Thoracic aorta (tissue), 2 donors: ENCODE data around the gene PIGX. TPM values are rescaled to one million over a fixed set of nuclear protein-coding genes. Genes with fewer than 3 reads are reported as not detected.
"Not testable (repeated sequence)": the region's sequence is repeated elsewhere in the genome, so short reads cannot be mapped to it uniquely, and the experiment has no call there.

ENCODE experiments used
- ATAC-seq: fragments of 150-250 bp; one replicate; pipeline ENCODE4 v1.8.0; 2017; ENCODE audit warnings: low read depth; ENCODE audit not compliant: insufficient number of reproducible peaks, low FRiP score
- DNase-seq: peaks from one replicate; pipeline ENCODE4 v3.0.0-alpha.2; 2020; ENCODE audit warnings: low spot score
- H3K27ac ChIP-seq, 2 donors: fragments of 200-600 bp; sonication (generic); 1 replicate in 1 of 2; 2 replicates in 1 of 2; pipeline ENCODE4 v1.5.1; 2016; ENCODE audit warnings: mild to moderate bottlenecking in 2 of 2, moderate library complexity in 2 of 2
- H3K27me3 ChIP-seq: fragments of 200-600 bp; sonication (generic); replicated peaks from 2 replicates; pipeline ENCODE4 v1.6.0; 2016; ENCODE audit warnings: mild to moderate bottlenecking; ENCODE audit not compliant: insufficient read depth
- H3K36me3 ChIP-seq: fragments of 200-600 bp; sonication (generic); one replicate; pipeline ENCODE4 v1.5.1; 2016
- H3K4me1 ChIP-seq, 2 donors: fragments of 200-600 bp; sonication (generic); 1 replicate in 1 of 2; 2 replicates in 1 of 2; pipeline versions ENCODE4 v1.5.1 to v1.6.0; 2016; ENCODE audit warnings: low read depth in 2 of 2, mild to moderate bottlenecking in 1 of 2; ENCODE audit not compliant: control insufficient read depth in 1 of 2
- H3K4me3 ChIP-seq: fragments of 200-600 bp; sonication (generic); 2 replicates; pipeline ENCODE4 v1.5.1; 2016; ENCODE audit warnings: mild to moderate bottlenecking
- H3K9me3 ChIP-seq: fragments of 200-600 bp; sonication (generic); 2 replicates; pipeline ENCODE4 v1.5.1; 2016
- CTCF ChIP-seq: fragments of 200-600 bp; sonication (generic); IDR thresholded peaks from one replicate; pipeline ENCODE4 v1.5.1; 2019; ENCODE audit warnings: antibody characterized with exemption
- total RNA-seq, 2 donors: library from RNA; depleted of rRNA; stranded (reverse); fragments of >200 nt; gene quantifications; one replicate each; pipeline versions ENCODE4 v1.1.0 to v1.2.3, GENCODE V29; 2016

Gene PIGX
- total RNA-seq, 2 donors from 2014 or later: 19.3 to 23.4 TPM

- ATAC-seq: no peak
- no peak for TF ChIP-seq CTCF
- H3K27me3 ChIP-seq: no peaks in the 10 kb centered on the region
These were observed 5.8 kb upstream of the PIGX start for GRCh38 chr3:196706327-196706726.

GRCh38 chr3:196706731-196707130 lies 5.4 kb upstream of the PIGX start:
- no peak for DNase-seq
- no peak for TF ChIP-seq CTCF
- no peak for ATAC-seq
- Histone ChIP-seq H3K4me3 (no peak overlapping the region), H3K27ac (no peak overlapping the region), H3K4me1 (peaks cover 3 to 7% of the 10 kb centered on the region in 2 donors), H3K27me3 (no peaks in the 10 kb centered on the region), H3K9me3 (no peaks in the 10 kb centered on the region), H3K36me3 (no peaks in the 10 kb centered on the region)

More at GRCh38 chr3:196706327-196706726, 5.8 kb upstream of the PIGX start:
- H3K9me3 ChIP-seq: no peaks in the 10 kb centered on the region
- peaks cover 3% of the 10 kb centered on the region in 2 donors for H3K4me1 ChIP-seq
- no peak overlapping the region for H3K27ac ChIP-seq
- H3K36me3 ChIP-seq: no peaks in the 10 kb centered on the region
- DNase-seq: no peak
- no peak overlapping the region for H3K4me3 ChIP-seq

- no peak for ATAC-seq
- no peaks in the 10 kb centered on the region for H3K36me3 ChIP-seq
- TF ChIP-seq CTCF: no peak
- no peak overlapping the region for H3K4me3 ChIP-seq
- H3K9me3 ChIP-seq: no peaks in the 10 kb centered on the region
- H3K27me3 ChIP-seq: no peaks in the 10 kb centered on the region
- no peak overlapping the region for H3K27ac ChIP-seq
- DNase-seq: no peak
- peaks cover 3 to 7% of the 10 kb centered on the region in 2 donors for H3K4me1 ChIP-seq
These were observed 4.6 kb upstream of the PIGX start for GRCh38 chr3:196707566-196707965.

- Histone ChIP-seq H3K27ac (no peak overlapping the region), H3K4me1 (peaks cover 7 to 13% of the 10 kb centered on the region in 2 donors), H3K36me3 (no peaks in the 10 kb centered on the region), H3K4me3 (no peak overlapping the region), H3K27me3 (no peaks in the 10 kb centered on the region), H3K9me3 (no peaks in the 10 kb centered on the region)
- TF ChIP-seq CTCF: no peak
- ATAC-seq (no peak), DNase-seq (no peak)
These were observed 3.7 kb upstream of the PIGX start for GRCh38 chr3:196708467-196708866.

- peak overlapping the region; percentile 73 to 79 for H3K27ac ChIP-seq
- H3K4me3 ChIP-seq: peak overlapping the region; percentile 93
- no peak for DNase-seq
- H3K36me3 ChIP-seq: no peaks in the 10 kb centered on the region
- H3K4me1 ChIP-seq: peaks cover 9 to 20% of the 10 kb centered on the region in 2 donors
- peak; percentile 67 for ATAC-seq
- H3K9me3 ChIP-seq: no peaks in the 10 kb centered on the region
- H3K27me3 ChIP-seq: no peaks in the 10 kb centered on the region
- TF ChIP-seq CTCF: no peak
These were observed 587 bp downstream of the PIGX start for GRCh38 chr3:196712514-196713413.

- H3K4me1 ChIP-seq: peaks cover 6 to 13% of the 10 kb centered on the region in 2 donors
- not testable (repeated sequence) for H3K9me3 ChIP-seq, H3K4me3 ChIP-seq, H3K36me3 ChIP-seq, ATAC-seq, DNase-seq, H3K27ac ChIP-seq, H3K27me3 ChIP-seq
These were observed 5.0 kb downstream of the PIGX start for GRCh38 chr3:196717162-196717561.
